ENCODE measurements around the gene CHST12. TPM values are rescaled to one million over a fixed set of nuclear protein-coding genes. Genes with fewer than 3 reads are reported as not detected.

The CHST12 gene
- total and polyA plus RNA-seq, 2 of the 4 experiments (the other 2 are of a cell fraction) = 3.8 to 27.0 TPM

DNA sequence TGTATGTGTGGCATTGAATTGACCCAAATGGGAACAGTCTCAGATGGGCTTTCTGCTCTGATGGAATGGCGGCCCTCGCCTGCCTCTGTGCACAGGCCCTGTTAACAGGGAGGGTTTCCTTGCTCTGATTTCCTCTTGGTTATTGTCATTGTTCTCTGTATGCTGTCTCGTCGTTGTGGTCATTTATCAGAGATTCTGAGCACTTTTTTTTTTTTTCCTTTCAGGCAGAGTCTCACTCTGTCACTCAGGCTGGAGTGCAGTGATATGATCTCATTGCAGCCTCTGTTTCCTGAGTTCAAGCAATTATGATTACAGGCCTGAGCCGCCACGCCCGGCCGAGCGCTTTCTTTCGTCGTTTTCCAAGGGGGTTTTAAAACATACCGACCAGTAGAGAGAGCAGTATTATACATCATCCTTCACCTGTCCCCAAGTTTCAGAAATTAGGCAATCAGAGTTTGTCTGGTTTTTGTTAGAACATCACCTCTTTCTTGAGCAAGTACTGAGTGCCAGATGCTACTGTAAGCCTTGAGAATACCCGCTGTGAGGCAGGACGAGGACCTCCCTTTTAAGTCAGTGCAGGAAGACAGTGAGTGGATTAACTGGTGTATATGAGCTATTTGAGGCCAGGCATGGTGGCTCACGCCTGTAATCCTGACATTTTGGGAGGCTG, 6.5 kb downstream of the CHST12 start:
- Histone ChIP-seq H2AFZ (replicated peaks; ENCODE audit: low read length, poor library complexity) (no peak overlapping the region), H3K9me1 (ENCODE audit: insufficient read depth, low read length) (peaks cover 8% of the 10 kb centered on the region; the same call in 1 of the 2 replicates), H3K27ac (ENCODE audit: insufficient read depth, low read length) (no peak overlapping the region), H2BK15ac (ENCODE audit: low read depth, low read length) (no peak overlapping the region), H3K36me3 (ENCODE audit: control insufficient read depth, insufficient read depth, low read length) (no peaks in the 10 kb centered on the region), H3K18ac (ENCODE audit: low read depth, low read length) (no peak overlapping the region), H3K14ac (replicated peaks; ENCODE audit: low read depth, low read length) (no peak overlapping the region), H4K5ac (ENCODE audit: low read depth, low read length) (no peak overlapping the region), H2AK5ac (ENCODE audit: low read depth, low read length) (no peak overlapping the region), H2AK9ac (replicated peaks; ENCODE audit: low read depth, low read length, poor library complexity) (no peak overlapping the region), H3K4ac (ENCODE audit: low read depth, low read length) (no peak overlapping the region), H3K27me3 (ENCODE audit: control insufficient read depth, insufficient read depth, low read length) (no peaks in the 10 kb centered on the region), H3K79me1 (ENCODE audit: low read depth in 1 of 2, low read length in 2 of 2) (peaks cover 20 to 55% of the 10 kb centered on the region in 2 experiments), H3K9ac (ENCODE audit: low read depth, low read length) (no peak overlapping the region), H4K8ac (ENCODE audit: low read depth in 2 of 2, low read length in 2 of 2) (no peak overlapping the region), H3K9me3 (ENCODE audit: control insufficient read depth, insufficient read depth, low read length) (no peaks in the 10 kb centered on the region), H3K4me1 (ENCODE audit: control insufficient read depth, insufficient read depth, low read length) (peaks cover 12% of the 10 kb centered on the region), H2BK20ac (ENCODE audit: low read depth, low read length) (no peak overlapping the region), H3K4me2 (ENCODE audit: low read depth, low read length) (no peak overlapping the region), H4K20me1 (ENCODE audit: insufficient read depth, low read length) (peaks cover 37% of the 10 kb centered on the region), H2BK5ac (ENCODE audit: low read depth, low read length, poor library complexity, severe bottlenecking) (no peak overlapping the region), H2BK120ac (ENCODE audit: low read depth, low read length) (no peak overlapping the region), H3K56ac (ENCODE audit: extremely low read depth, insufficient read depth, low read length) (no peak overlapping the region), H4K91ac (ENCODE audit: insufficient read depth, low read depth, low read length) (no peak overlapping the region), H3K4me3 (ENCODE audit: insufficient read depth, low read depth, low read length) (no peak overlapping the region), H3K23ac (ENCODE audit: low read depth, low read length) (no peak overlapping the region)
- ATAC-seq (ENCODE audit: low read depth) = no peak
- ChIA-PET CTCF (no interaction called here), POLR2A (ENCODE audit: unreplicated experiment) (no interaction called here)
- intact Hi-C loops (cut with micrococcal nuclease) = loop anchor here (10.0 kb wide), 1 partner anchor 45 kb away; no protein-coding TSS in a partner anchor
- in situ Hi-C loops (cut with MboI; ENCODE audit: low sequenced_read_pairs) = no loop called here
- no TSS peak for BruUV-seq (replicated peaks)
- dilution Hi-C loops (cut with HindIII; ENCODE audit: low sequenced_read_pairs, unreplicated experiment) = no loop called here
- no peak for TF ChIP-seq MAZ (IDR thresholded peaks at IDR 0.05; ENCODE audit: borderline replicate concordance, low read depth, low read length)
- no peak for TF ChIP-seq NFE2L2 (IDR thresholded peaks at IDR 0.05; ENCODE audit: low read depth, low read length)
- no peak for TF ChIP-seq POLR2A (IDR thresholded peaks at IDR 0.05; ENCODE audit: low read depth, low read length)
- no peak for TF ChIP-seq MAFK (IDR thresholded peaks at IDR 0.05; ENCODE audit: low read depth, low read length)
- TF ChIP-seq CHD1 (IDR thresholded peaks at IDR 0.05; ENCODE audit: low read depth, low read length) = no peak
- WGBS, 2 experiments (ENCODE audit: extremely low coverage in 2 of 2, insufficient read length in 1 of 2) = 60% methylated on average over 1 of the region's 15 CpGs; no CpG with 5 or more reads in 1 of the 2 experiments
- DNase-seq = no peak

All from IMR-90 (cell line).